Measurements from ENCODE around the gene PARP4.
"Not testable (repeated sequence)": the region's sequence is repeated elsewhere in the genome, so short reads cannot be mapped to it uniquely, and the experiment has no call there.

DNA sequence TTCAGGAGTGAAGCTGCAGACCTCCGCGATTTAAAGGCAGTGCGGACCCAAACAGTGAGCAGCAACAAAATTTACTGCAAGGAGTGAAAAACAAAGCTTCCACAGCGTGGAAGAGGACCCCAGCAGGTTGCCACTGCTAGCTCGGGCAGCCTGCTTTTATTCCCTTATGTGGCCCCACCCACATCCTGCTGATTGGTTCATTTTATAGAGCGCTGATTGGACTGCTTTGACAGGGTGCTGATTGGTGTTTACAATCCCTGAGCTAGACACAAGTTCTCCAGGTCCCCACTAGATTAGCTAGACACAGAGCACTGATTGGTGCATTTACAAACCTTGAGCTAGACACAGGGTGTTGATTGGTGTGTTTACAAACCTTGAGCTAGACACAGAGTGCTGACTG, 6.3 kb downstream of the PARP4 start:
- TF ChIP-seq, protein P1, sequence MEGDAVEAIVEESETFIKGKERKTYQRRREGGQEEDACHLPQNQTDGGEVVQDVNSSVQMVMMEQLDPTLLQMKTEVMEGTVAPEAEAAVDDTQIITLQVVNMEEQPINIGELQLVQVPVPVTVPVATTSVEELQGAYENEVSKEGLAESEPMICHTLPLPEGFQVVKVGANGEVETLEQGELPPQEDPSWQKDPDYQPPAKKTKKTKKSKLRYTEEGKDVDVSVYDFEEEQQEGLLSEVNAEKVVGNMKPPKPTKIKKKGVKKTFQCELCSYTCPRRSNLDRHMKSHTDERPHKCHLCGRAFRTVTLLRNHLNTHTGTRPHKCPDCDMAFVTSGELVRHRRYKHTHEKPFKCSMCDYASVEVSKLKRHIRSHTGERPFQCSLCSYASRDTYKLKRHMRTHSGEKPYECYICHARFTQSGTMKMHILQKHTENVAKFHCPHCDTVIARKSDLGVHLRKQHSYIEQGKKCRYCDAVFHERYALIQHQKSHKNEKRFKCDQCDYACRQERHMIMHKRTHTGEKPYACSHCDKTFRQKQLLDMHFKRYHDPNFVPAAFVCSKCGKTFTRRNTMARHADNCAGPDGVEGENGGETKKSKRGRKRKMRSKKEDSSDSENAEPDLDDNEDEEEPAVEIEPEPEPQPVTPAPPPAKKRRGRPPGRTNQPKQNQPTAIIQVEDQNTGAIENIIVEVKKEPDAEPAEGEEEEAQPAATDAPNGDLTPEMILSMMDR (IDR thresholded peaks at IDR 0.05), result not testable (repeated sequence)
- not testable (repeated sequence) for TF ChIP-seq POLR2A, POLR2AphosphoS5 (IDR thresholded peaks at IDR 0.05)
